Activated CD4-positive, alpha-beta T cell treated with anti-CD3 and anti-CD28 coated beads for 1 hour (primary cell): ENCODE measurements around the gene COQ8A.
A peak's percentile ranks its signal among the peaks of the same experiment; 100 is the strongest.

Experiments used
- DNase-seq: peaks from one replicate; pipeline ENCODE4 v3.0.0-alpha.2; 2020

Gene COQ8A

GRCh38 chr1:226940029-226940805, at the start of gene COQ8A:
Gene COQ8A (plus strand): TSS chr1:226940294. CDS start chr1:226961386, 21,092 bp downstream.
- DNase-seq = peak; percentile 99

DNA sequence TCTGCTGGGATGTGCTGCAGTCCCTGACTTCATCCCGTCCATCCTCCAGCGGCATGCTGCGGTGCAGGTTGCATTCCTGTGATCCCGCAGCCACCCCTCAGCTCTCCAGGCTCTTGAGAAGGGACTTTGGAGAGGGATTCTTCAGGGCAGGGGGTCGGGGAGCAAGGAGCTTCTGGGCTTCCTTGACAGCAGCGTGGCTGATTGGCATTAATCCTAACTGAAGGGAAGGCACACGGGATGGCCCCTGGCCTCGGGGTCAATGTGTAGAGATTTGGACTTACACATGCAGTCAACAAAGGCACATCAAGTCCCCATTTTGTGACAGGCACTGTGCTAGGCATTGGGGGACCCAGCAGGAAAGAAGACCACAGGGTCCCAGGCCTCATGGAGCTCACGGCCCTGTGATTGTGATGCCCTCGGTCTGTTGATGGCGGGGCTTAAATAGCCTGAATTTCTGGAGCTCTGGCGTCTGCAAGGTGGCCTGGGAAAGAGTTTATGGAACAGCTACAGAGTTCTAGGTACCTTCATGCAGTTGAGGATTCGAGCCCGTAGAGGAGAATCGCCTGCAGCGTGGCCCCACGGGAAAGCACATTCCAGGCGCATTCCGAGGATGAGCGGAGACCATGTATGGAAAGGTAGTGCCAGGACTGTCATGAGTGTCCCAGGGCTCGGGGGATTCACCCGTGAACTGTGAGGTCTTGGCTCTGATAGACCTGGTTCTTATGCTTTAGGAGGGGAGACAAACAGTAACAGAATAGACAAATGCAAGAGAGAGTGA, 49.6 kb upstream of the COQ8A start:
- no peak for DNase-seq

GRCh38 chr1:226891346-226891745, 48.7 kb upstream of the COQ8A start:
- no peak for DNase-seq

GRCh38 chr1:226891846-226892523, 48.1 kb upstream of the COQ8A start:
- no peak for DNase-seq

- DNase-seq = no peak
Observed at GRCh38 chr1:226892524-226892875, 47.6 kb upstream of the COQ8A start.

DNA sequence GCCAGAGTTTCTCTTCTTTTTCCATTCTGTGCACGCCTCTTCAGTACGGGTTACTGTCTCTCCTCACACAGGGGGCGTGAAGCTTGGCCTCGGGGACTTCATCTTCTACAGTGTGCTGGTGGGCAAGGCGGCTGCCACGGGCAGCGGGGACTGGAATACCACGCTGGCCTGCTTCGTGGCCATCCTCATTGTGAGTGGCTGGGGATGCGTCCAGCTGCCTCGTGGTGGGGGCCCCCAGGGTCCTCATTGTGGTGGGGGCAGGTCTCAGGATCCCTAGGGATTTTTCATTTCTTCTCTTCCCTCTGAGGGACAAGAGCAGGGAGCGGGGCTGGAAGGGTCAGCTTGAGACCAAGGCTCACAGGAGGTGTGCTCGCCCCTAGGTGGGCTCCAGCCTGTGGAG, 46.2 kb upstream of the COQ8A start:
- DNase-seq = no peak

DNA sequence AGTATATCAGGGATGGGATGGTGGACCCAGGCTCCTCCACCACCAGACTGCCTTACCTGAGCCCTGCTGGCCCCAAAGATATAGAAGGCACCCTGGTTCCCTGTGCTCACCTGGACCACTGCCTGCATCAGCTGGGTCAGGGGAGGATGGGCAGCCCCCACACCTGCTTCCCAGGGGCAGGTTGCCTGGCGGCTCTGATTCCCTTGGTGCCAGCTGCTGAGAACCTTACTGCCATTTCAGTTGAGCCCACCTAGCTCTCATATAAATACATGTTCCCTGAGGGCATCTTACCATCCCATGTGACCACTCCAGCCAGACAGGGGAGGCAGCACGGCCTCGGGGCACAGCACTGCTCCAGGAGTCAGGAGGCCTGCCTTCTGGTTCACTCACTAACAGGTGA, 45.3 kb upstream of the COQ8A start:
- DNase-seq = no peak

DNA sequence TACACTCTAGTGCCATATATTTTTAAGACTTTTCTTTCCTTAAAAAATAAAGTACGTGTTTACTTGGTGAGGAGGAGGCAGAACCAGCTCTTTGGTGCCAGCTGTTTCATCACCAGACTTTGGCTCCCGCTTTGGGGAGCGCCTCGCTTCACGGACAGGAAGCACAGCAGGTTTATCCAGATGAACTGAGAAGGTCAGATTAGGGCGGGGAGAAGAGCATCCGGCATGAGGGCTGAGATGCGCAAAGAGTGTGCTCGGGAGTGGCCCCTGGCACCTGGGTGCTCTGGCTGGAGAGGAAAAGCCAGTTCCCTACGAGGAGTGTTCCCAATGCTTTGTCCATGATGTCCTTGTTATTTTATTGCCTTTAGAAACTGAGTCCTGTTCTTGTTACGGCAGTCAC, 44.5 kb upstream of the COQ8A start:
- no peak for DNase-seq

DNA sequence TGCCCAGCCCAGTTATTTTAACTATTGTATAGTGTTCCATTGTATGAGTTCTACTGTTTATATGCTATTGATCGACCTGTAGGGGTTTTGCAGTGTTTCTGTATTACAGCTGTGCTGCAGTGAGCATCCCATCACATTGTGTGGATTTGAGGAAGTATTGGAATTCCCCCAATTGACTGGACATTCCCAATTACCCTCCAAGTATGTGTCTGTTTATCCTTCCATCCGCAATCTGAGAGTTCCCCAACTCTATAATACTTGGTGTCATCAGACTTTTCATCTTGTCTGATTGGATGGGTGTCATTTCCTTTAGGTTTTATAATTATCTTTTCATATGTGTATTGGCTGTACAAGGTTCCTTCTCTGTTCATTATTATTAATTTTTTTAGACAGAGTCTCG, 41.8 kb upstream of the COQ8A start:
- no peak for DNase-seq

- no peak for DNase-seq
Observed at GRCh38 chr1:226901421-226901820, 38.7 kb upstream of the COQ8A start.

GRCh38 chr1:226902601-226903000, 37.5 kb upstream of the COQ8A start:
- DNase-seq = no peak

DNA sequence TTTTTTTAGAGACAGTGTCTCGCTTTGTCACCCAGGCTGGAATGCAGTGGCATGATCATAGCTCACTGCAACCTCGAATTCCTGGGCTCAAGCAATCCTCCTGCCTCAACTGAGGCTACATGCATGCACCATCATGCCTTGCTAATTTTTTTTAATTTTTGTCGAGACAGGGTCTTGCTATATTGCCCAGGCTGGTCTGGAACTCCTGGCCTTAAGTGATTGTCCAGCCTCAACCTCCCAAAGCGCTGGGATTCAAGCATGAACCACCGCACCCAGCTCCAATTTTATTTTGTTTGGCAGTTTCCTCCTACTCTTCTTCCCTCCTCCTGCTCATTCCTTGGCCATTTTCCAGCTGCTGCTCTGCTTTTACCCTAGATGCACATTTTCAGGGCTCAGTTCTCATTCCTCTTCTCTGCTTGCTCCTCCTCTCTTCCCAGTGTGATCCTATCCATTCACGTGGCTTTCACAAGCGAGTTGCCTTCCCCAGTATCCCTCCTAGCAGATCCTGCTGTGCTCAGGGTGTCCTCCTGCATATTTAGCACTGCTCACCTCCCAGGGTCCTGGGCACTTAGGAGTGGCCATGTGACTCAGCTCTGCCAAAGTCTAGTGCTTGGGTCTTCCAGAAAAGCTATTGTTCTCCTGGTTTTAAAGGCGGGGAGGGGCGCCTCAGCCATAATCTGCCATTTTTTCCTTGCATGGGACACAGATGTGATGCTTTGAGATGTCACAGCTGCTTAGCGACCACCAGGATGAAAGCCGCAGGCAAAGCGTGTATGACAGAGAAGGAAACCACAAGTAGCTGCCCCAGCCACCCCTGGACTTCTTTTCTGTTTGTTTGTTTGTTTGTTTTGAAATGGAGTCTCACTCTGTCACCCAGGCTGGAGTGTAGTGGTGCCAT, 36.0 kb upstream of the COQ8A start:
- no peak for DNase-seq

DNA sequence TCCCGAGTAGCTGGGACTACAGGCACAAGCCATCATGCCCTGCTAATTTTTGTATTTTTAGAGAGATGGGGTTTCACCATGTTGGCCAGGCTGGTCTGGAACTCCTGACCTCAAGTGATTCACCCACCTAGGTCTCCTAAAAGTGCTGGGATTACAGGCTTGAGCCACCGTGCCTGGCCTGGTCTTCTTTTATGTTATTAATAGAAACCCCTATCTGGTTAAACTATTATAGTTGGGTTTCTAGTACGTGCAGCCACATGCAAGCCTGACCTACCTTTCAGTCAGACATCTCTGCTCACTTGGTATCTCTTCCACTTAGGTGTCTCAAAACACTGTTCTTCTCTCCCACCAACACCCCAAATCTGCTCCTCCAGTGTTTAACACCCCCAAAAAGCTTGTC, 35.3 kb upstream of the COQ8A start:
- DNase-seq = no peak

DNA sequence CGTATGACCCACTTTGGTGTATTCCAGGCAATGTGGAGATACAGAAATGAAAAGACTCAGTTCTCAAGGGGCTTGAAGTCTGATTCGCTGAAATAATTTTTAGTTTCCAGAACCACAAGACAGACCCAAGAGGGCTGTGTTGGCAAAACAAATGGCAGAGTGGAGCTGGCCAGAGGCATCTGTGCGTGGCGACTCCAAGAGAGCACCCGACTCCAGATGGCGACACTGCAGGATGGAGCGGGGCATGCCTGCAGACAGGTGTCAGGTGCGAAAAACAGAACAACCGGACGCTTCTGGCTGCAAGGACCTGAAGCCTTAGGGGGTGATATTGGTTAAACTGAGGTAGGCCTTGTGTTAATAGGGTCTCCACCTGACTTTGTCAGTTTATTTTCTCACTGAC, 31.7 kb upstream of the COQ8A start:
- DNase-seq = no peak

DNA sequence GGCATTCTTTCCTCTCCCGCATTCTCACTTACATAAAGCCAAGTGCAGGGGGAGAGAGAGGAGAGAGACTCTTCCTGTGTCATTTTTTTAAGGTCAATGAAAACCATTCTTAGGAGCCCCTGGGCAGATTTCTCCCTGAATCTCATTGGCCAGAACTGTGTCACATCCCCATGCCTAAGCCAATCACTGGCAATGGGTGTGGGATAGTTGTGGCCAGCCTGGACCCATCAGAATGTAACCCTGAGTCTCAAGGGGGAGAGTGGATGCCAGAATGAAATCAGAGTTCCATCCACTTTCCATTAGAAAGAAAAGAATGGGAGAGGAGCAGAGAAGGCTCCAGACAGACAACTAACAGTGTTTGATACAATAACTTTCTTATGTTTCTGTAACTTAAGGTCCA, 31.2 kb upstream of the COQ8A start:
- no peak for DNase-seq

DNA sequence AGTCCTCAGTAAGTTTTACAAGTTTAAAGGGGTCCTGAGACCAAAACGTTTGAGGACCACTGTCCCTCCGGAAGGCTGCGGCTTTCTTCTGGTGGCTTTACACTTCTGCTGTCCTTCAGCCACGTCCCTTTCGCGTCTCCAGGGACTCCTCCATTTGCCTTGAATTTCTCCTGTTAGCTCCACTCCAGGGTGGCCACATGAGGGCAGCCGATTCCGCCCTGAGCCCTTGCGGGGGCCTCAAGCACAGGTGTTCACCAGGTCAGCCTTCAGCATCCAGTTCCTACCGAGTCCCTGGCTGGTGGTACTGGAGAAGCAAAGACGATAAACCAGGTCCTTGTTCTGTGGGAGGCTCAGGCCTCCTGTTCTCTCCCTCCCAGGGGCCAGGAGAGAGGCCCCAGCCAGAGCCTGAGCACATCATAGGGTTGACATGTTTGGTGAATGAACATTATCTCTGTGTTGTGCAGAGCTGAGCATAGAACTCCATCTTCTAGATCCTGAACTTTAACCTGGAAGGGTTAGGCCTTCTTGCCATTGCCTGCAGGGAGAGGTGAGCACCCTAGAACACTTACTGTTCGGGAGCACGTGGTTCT, 27.4 kb upstream of the COQ8A start:
- DNase-seq = peak; percentile 40

- DNase-seq = no peak
Observed at GRCh38 chr1:226915672-226915995, 24.5 kb upstream of the COQ8A start.

GRCh38 chr1:226916497-226916896, 23.6 kb upstream of the COQ8A start:
- no peak for DNase-seq

- DNase-seq = no peak
Observed at GRCh38 chr1:226919587-226919986, 20.5 kb upstream of the COQ8A start.

- no peak for DNase-seq
Observed at GRCh38 chr1:226919995-226920394, 20.1 kb upstream of the COQ8A start.

DNA sequence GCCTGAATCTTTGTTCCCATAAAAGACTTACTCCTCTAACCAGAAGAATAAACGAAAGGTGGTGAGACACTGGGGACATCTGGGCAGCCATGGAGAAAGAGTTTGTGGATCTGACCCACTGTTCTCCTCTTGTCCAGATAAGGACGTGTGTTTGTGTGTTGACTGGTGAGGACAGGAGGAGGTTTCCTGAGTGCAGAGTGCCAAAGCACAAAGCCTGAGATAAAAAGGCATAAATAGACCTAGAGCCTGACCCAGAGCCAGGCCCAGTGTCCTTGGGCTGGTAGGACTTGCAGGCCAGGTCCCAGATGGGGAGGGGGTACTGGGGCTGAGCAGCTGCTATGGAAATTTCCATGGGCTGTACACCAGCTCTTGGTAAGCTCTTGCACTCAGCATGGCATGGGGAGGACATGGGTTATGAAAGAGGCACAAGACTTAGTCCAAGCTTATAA, 19.6 kb upstream of the COQ8A start:
- DNase-seq = no peak

- DNase-seq = no peak
Observed at GRCh38 chr1:226921504-226921903, 18.6 kb upstream of the COQ8A start.
